GM08714 (cell line): ENCODE data around the gene SIPA1.

ENCODE experiments used
- H3K4me3 ChIP-seq: fragments of 200-500 bp; sonication (Bioruptor generic); 2 replicates; pipeline ENCODE4 v1.5.1; 2014; ENCODE audit warnings: mild to moderate bottlenecking, low read length, inconsistent platforms
- ZNF274 ChIP-seq: IDR thresholded peaks from 2 replicates; pipeline ENCODE4 v1.6.1; 2012; ENCODE audit warnings: mild to moderate bottlenecking, low read depth, low read length

The SIPA1 gene, protein sequence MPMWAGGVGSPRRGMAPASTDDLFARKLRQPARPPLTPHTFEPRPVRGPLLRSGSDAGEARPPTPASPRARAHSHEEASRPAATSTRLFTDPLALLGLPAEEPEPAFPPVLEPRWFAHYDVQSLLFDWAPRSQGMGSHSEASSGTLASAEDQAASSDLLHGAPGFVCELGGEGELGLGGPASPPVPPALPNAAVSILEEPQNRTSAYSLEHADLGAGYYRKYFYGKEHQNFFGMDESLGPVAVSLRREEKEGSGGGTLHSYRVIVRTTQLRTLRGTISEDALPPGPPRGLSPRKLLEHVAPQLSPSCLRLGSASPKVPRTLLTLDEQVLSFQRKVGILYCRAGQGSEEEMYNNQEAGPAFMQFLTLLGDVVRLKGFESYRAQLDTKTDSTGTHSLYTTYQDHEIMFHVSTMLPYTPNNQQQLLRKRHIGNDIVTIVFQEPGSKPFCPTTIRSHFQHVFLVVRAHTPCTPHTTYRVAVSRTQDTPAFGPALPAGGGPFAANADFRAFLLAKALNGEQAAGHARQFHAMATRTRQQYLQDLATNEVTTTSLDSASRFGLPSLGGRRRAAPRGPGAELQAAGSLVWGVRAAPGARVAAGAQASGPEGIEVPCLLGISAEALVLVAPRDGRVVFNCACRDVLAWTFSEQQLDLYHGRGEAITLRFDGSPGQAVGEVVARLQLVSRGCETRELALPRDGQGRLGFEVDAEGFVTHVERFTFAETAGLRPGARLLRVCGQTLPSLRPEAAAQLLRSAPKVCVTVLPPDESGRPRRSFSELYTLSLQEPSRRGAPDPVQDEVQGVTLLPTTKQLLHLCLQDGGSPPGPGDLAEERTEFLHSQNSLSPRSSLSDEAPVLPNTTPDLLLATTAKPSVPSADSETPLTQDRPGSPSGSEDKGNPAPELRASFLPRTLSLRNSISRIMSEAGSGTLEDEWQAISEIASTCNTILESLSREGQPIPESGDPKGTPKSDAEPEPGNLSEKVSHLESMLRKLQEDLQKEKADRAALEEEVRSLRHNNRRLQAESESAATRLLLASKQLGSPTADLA

DNA sequence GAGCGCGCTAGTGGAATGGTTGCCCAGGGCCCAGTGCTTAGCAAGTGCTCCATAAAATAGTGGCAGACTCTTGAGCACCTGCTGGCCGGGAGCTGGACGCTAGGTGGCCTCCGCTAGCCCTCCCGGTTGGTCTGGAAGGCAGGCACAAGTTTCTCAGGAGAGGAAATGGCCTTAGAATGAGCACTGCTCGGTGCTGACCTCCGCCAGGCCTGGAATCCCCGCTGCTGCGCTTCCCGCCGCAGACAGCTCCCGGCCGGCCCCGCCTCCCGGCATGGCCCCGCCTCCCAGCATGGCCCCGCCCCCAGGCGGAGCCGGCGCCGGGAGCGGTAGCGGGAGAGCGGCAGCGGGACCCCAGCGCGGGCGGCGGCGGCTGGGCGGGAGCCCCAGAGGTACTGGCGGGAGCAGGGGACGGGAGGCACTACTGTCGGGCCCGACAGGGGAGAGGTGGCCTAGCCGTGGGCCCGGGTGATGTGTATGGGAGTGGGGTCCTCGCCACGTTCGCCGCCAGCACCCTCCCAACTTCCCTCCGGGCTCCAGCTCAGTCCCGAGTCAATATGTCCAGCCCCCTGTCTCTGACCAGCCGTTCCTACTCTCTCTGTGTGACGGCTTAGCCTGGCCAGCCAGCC lies at the start of gene SIPA1:
Gene SIPA1 (plus strand): TSS at position 308 of the 626 bp plus-strand sequence. CDS start 2,821 bp downstream, outside the sequence.
- H3K4me3 ChIP-seq: peak within 1 kb of the TSS; percentile 88
- no peak for TF ChIP-seq ZNF274

DNA sequence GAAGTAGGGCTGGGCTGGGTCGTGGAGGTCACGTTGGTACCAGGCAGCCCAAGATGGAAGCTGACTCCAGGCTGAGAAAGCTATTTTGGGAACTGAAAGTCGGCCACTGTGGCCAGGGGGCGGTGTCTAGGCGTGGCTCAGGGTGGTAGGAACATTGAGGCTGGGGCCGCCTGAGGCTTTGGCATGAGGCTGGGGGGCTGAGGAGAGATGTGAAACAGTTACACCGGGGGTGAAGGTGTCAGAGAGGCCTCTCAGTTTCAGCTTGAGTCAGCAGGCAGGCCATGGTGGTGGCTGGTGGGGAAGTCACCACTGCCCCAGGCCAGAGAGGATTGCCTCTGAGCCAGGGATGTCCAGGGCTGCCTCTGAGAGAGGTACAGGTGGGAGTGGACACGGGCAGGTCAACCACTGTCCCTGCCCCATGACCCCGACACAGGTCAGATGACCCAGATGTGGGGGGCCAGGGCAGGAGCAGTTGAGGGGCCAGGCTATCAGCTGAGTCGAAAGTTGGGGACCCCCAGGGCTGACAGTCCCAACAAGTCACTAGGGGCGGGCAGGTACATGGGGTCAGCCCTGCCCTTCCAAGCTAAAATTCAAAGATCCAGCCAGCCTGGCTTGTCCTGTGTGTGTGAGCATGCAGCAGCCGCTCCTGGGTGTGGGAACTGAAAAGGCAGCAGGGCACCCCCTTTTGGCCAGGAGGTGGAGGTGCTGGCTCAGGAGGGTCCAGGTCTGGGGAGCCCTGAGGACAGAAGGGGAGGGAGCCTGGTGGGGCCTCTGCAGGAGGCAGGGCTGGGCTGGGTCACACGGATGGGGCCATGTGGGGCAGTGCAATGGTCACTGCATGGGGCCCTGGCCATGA lies 49.5 kb upstream of the SIPA1 start:
- H3K4me3 ChIP-seq: peak overlapping the region; percentile 14; the same call in 1 of the 2 replicates
- no peak for TF ChIP-seq ZNF274

DNA sequence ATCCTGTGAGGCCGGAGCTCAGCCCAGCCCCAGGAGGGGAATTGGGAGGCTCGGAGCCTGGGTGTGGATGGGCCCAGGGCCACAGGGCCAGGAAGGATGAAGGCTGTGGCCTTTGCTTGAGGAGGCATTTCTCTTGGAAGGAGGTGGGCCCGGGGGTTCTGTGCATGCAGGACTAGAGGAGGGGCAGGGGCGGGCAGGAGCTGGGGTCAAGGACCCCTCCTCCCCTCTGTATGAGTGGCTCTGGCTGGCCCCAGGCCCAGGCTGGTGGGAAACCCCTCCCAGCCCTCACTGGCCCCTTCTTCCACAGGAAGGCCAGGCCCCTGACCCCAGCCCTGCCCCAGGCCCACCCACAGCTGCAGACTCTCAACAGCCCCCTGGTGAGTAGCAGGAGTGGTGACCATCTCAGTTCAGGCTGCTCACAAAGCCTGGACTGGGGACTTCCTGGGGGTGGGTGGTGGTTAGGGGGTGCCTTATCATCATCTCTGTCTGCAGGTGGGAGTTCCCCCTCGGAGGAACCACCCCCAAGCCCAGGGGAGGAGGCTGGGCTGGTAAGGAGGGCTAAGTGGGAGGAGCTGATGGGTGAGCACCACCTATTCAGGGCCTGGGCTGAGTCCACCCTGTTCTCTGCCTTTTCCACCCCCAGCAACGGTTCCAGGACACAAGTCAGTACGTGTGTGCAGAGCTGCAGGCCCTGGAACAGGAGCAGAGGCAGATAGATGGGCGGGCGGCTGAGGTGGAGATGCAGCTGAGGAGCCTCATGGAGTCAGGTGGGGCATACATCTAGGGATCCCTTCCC lies 48.3 kb upstream of the SIPA1 start:
- no peak overlapping the region for H3K4me3 ChIP-seq
- no peak for TF ChIP-seq ZNF274

DNA sequence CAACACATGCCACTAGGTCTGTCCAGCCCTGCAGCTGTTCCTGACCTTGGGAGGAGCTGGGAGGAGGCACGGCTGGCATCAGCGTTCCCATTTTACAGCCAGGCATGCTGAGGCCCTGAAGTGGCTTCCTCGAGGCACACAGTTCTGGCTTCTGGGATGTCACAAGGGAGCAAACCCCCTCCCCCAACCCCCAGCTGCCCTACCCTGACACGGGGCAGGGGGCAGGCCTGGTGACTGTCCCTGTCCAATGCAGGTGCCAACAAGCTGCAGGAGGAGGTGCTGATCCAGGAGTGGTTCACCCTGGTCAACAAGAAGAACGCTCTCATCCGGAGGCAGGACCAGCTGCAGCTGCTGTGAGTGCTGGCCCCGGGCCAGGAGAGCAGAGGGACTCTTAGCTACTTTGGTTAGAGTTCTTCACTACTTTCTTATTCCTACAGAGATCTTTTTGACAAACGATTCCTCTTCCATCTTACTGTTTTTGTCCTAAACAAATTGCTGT lies 47.6 kb upstream of the SIPA1 start:
- H3K4me3 ChIP-seq: no peak overlapping the region
- no peak for TF ChIP-seq ZNF274

DNA sequence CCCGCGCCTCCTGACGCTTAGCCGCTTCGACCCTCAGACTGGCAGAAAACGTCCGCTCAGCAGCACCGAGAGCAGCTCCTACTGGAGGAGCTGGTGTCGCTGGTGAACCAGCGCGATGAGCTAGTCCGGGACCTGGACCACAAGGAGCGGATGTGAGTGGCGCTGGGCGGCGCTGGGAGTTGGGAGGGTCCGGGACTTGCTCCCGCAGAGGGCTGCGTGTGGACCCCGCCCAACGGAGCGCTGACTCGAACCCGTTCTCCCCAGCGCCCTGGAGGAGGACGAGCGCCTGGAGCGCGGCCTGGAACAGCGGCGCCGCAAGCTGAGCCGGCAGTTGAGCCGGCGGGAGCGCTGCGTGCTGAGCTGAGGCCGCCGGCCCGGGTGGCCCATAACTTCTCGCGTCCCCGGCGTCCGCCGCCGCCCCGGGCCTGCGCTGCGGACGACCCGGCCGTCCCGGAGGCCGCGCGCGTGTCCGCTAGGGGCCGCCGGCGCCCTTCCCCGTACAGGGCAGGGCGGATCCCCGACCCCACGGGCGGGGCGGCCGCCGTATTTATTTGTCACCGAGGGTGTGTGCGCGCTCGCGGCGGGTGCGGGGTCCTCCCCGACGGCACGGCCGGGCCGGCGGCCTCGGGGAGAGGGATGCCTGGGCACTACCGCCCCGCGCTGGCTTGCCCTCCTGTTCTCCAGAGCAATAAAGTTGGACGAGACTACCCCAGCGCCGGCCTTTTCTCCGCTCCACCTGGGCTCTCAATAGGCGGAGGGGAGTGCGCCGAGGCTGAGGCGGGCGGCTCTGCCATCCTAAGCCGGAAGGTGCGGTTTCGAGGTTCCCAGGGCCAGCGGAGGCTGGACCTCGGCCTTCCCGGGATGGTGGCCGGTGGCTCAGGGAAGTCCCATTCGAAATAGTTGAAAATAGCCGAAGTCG lies 45.7 kb upstream of the SIPA1 start:
- no peak for TF ChIP-seq ZNF274
- no peak overlapping the region for H3K4me3 ChIP-seq

DNA sequence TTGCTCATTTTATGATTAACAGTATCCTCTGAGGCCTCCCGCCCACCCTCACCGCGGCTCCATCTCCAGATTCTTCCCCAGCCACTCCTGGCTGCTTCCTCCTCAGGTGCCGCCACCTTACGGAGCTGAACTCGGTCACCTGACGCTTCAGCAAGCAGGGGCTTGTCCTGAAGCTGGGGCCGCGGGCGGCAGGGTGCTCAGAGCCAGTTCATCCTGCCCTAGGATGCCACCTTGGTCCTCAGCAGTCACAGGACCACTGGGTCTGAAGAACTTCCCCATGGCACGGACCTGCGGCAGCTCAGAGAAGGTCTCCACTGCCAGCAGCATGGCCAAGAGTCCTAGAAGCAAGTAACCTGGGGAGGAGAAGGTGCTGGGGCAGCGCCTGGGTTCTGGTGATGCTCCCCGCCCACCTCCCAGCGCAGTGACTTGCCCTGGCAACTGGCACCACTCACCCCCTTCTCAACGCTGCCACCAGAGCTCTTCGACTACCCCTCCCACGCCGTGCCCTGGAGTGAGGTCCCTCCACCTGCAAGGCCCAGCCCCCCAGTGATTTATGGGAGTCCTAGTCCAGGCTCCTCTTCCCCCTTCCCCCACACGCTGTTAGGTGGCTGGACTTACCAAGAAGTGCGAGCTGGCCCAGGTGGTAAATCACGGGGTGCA lies 44.9 kb upstream of the SIPA1 start:
- no peak overlapping the region for H3K4me3 ChIP-seq
- no peak for TF ChIP-seq ZNF274

DNA sequence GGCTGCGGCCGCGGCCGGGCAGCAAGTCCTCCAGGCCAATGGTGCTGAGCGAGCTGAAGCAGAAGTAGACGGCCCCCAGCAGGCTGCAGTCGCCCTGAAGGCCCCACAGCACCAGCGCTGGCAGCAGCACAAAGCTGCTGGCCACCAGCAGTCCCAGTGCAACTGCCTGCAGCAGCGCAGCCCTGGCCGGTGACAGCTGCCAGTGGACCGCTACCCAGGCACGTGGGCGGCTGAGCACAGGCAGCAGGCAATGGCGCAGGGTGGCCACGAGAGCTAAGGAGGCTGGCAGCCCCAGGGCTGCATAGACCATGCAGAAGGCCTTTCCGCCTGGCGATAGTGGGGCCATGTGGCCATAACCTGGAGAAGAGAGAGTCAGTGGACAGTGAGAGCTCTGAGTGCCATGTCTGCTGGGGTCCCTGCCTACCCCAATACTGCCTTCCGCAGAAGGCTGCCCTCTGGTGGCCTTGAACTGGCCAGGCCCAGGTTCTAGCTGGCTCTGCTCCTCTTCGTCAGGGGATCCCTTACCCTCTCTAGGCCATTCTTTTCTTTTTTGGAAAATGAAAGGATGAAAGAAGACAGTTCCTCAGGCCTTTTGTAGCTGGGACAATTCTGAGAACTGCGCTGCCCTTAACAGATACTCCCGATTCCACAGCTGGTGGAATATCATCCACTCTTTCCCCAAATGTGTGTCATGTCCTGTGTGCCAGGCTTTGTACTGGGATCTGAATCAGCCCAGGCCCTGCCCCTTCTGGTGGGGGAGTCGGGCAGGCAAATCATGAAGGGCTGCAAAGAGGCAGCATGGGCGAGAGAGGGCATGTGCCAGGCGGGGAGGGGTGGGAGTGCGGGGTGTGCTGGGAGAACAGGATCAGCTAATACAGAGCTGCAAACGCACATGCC lies 44.1 kb upstream of the SIPA1 start:
- no peak for TF ChIP-seq ZNF274
- H3K4me3 ChIP-seq: no peak overlapping the region

DNA sequence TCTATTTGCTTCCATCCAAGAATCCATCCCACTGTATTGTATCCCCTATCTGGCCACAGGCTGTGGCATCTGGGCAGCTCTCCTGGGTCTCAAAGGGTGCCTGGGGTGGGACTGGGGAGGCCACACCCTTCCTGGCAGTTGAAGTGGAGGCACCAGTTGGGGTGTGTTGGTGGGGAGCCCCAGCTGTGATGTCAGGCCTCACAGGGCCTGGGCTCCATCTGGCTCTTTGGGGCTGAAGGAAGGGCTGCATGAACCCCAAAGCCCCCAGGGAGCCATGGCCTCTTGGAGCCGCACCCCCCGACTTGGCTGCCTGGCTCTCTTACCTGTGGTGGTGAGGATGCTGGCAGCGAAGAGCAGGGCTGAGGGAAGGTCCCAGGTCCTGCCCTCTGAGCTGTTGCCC lies 42.8 kb upstream of the SIPA1 start:
- no peak for TF ChIP-seq ZNF274
- H3K4me3 ChIP-seq: no peak overlapping the region

DNA sequence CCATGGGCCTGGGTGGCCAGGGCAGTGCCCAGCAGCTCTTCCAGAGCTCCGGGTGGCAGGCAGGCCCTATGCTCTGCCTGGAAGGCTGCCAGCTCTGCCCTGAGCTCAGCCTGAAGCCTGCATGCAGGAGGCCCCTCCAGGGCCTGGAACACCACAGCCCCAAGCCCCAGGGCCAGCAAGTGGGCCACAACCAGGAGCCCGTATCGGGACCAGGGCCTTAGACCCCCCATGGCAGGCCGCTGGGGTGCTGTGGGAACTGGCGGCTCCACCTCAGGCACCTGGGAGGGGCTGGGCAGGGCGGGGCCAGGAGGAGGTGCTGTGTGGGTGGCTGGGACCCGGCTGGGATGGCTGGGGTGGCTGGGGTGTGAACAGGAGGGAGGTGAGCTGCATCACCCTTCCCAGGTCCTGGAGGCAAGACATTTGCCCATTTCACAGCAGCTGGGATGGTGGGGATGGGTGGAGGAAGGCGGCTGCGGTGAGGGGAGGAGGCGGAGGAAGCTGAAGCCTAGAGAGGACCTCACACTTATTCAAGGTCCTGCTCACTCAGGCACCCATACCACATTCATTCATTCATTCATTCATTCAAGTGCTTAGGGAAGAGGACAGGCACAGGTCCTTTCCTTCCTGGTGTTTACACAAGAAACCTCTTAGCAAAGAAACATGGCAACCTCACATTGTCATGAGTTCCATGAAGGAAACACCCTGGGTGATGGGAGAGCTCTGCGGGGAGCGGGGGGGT lies 42.2 kb upstream of the SIPA1 start, which contains the start of gene KCNK7:
Gene KCNK7 (minus strand): TSS at position 258 of the 739 bp plus-strand sequence. CDS start 28 bp downstream, at position 230.
- TF ChIP-seq ZNF274: no peak
- H3K4me3 ChIP-seq: no peak within 1 kb of the TSS
